GM19463 (cell line): ENCODE measurements around the gene AP3B1.
A peak's percentile ranks its signal among the peaks of the same experiment; 100 is the strongest.
"Not testable (repeated sequence)": the region's sequence is repeated elsewhere in the genome, so short reads cannot be mapped to it uniquely, and the experiment has no call there.

Experiments used
- ATAC-seq: cut with Tn5 transposase; IDR thresholded peaks from one replicate; pipeline ENCODE4 v1.9.1; 2021; ENCODE audit warnings: mild to moderate bottlenecking, moderate library complexity; ENCODE audit not compliant: unreplicated experiment

The AP3B1 gene

GRCh38 chr5:78251663-78252284 is 42.7 kb downstream of the AP3B1 start:
- ATAC-seq = no peak

- no peak for ATAC-seq
These were observed 49.4 kb downstream of the AP3B1 start for GRCh38 chr5:78245136-78245535.

- no peak for ATAC-seq
These were observed 50.9 kb downstream of the AP3B1 start for GRCh38 chr5:78243639-78244038.

GRCh38 chr5:78243091-78243490 is 51.4 kb downstream of the AP3B1 start:
- ATAC-seq = no peak

GRCh38 chr5:78242001-78242400 is 52.5 kb downstream of the AP3B1 start:
- ATAC-seq = no peak

GRCh38 chr5:78237911-78238310 is 56.6 kb downstream of the AP3B1 start:
- ATAC-seq = no peak

GRCh38 chr5:78236046-78236445 is 58.5 kb downstream of the AP3B1 start:
- ATAC-seq = no peak

GRCh38 chr5:78235289-78235688 is 59.2 kb downstream of the AP3B1 start:
- ATAC-seq = no peak

- no peak for ATAC-seq
These were observed 59.7 kb downstream of the AP3B1 start for GRCh38 chr5:78234804-78235203.

- no peak for ATAC-seq
These were observed 62.3 kb downstream of the AP3B1 start for GRCh38 chr5:78232163-78232562.

- ATAC-seq = no peak
These were observed 70.1 kb downstream of the AP3B1 start for GRCh38 chr5:78224358-78224757.

- ATAC-seq = peak; percentile 98
These were observed 72.5 kb downstream of the AP3B1 start for GRCh38 chr5:78221964-78222451.

GRCh38 chr5:78221467-78221866 is 73.0 kb downstream of the AP3B1 start:
- ATAC-seq = no peak

- ATAC-seq = no peak
These were observed 78.5 kb downstream of the AP3B1 start for GRCh38 chr5:78215972-78216371.

GRCh38 chr5:78215565-78215964 is 78.9 kb downstream of the AP3B1 start:
- no peak for ATAC-seq

- ATAC-seq = no peak
These were observed 80.7 kb downstream of the AP3B1 start for GRCh38 chr5:78213799-78214198.

- ATAC-seq = no peak
These were observed 83.4 kb downstream of the AP3B1 start for GRCh38 chr5:78211052-78211451.

- ATAC-seq = no peak
These were observed 90.3 kb downstream of the AP3B1 start for GRCh38 chr5:78204241-78204640.

GRCh38 chr5:78203815-78204214 is 90.7 kb downstream of the AP3B1 start:
- ATAC-seq = no peak

GRCh38 chr5:78190402-78190801 is 104.1 kb downstream of the AP3B1 start:
- no peak for ATAC-seq

GRCh38 chr5:78188681-78189080 is 105.8 kb downstream of the AP3B1 start:
- ATAC-seq = not testable (repeated sequence)

- no peak for ATAC-seq
These were observed 107.3 kb downstream of the AP3B1 start for GRCh38 chr5:78187172-78187571.

- ATAC-seq = no peak
These were observed 111.7 kb downstream of the AP3B1 start for GRCh38 chr5:78182838-78183237.
